Testis (tissue), 2 donors: ENCODE measurements around the gene PRKN.

Experiments
- POLR2A ChIP-seq: fragments of 450-650 bp; IDR thresholded peaks from one replicate; pipeline ENCODE4 v1.6.1; 2017; ENCODE audit warnings: antibody characterized with exemption, mild to moderate bottlenecking, moderate library complexity
- TF ChIP-seq, protein P1 (sequence below), 3 experiments: fragments of 450-650 bp in 2 of 3; fragments of 200-600 bp in 1 of 3; sonication (generic) in 1 of 3; IDR thresholded peaks; one replicate each; pipeline ENCODE4 v1.5.1; 2016 to 2019; ENCODE audit warnings: antibody characterized with exemption in 3 of 3, mild to moderate bottlenecking in 2 of 3, moderate library complexity in 1 of 3

DNA sequence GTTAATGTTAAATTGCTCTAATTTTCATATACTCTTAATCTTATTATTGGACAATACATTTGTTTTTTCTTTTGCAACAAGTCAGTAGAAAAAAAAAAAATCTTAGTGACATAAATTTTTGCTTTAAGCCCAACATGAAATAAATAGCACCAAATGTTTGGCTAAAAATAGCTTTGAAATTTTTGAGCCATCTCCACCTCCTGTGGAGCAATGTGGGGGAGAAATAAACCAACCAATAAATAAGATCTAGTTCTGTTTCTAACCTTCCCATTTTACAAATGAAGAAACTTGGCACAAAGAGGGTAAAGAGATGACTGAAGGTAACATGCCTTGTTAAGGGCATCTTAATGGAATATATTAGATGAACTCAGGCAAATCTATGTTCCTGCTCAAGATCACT is 91.4 kb downstream of the PRKN start:
- TF ChIP-seq, protein P1, sequence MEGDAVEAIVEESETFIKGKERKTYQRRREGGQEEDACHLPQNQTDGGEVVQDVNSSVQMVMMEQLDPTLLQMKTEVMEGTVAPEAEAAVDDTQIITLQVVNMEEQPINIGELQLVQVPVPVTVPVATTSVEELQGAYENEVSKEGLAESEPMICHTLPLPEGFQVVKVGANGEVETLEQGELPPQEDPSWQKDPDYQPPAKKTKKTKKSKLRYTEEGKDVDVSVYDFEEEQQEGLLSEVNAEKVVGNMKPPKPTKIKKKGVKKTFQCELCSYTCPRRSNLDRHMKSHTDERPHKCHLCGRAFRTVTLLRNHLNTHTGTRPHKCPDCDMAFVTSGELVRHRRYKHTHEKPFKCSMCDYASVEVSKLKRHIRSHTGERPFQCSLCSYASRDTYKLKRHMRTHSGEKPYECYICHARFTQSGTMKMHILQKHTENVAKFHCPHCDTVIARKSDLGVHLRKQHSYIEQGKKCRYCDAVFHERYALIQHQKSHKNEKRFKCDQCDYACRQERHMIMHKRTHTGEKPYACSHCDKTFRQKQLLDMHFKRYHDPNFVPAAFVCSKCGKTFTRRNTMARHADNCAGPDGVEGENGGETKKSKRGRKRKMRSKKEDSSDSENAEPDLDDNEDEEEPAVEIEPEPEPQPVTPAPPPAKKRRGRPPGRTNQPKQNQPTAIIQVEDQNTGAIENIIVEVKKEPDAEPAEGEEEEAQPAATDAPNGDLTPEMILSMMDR (IDR thresholded peaks at IDR 0.05): no peak
- TF ChIP-seq POLR2A: no peak
